Measurements from ENCODE around the gene ZNF341.
"Not testable (repeated sequence)": the region's sequence is repeated elsewhere in the genome, so short reads cannot be mapped to it uniquely, and the experiment has no call there.

The ZNF341 gene

DNA sequence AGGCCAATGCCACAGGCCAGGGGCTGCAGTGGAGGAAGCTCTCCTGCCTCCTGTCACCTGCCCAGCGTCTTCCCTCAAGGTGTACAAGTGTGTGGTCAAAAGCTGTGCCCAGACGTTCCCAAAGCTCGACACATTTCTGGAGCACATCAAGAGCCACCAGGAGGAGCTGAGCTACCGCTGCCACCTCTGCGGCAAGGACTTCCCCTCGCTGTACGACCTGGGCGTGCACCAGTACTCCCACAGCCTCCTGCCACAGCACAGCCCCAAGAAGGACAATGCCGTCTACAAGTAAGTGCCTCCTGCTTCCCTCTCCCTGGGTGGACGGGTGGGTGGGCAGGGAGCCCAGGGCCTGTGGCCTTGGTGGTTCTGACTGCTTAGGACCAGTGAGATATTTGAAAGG, 38.2 kb downstream of the ZNF341 start:
- DNase-seq (ENCODE audit: low spot score): no peak

DNA sequence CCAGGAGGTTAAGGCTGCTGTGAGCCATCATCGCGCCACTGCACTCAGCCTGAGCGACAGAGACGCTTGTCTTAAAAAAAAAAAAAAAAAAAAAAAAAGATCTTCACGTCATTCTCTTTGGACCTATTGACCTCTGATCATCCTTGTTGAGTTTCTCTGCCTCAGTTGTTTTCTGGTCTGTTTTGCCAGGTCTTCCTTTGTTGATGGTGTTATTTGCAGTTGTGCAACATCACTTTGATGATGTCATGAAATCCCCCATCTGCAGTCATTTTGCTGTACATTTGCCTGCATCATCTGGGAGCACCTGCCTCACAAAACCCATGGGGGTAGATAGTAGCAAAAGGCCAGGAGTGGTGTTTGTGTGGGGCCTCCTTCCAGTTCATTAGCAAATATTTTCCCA, 40.1 kb downstream of the ZNF341 start:
- no peak for DNase-seq (ENCODE audit: low spot score)

DNA sequence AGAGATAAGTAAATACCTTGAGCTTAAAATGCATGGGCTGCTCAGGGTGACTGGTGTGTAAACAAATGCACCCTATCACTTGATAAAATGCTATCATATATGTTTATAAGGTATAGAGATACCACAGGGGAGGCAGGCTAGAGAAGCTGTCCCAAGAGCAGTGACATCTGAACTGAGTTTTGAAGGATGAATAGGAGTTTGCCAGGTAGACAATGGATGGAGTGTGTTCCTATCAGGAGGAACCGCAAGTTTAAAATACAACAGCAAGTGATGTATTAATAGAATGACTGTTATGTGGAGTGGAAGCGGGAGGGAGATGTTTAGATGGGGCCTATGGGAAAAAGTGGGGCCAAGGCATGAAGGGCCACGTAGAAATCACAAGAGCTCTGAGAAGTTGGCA, 40.6 kb downstream of the ZNF341 start:
- DNase-seq (ENCODE audit: low spot score): no peak

DNA sequence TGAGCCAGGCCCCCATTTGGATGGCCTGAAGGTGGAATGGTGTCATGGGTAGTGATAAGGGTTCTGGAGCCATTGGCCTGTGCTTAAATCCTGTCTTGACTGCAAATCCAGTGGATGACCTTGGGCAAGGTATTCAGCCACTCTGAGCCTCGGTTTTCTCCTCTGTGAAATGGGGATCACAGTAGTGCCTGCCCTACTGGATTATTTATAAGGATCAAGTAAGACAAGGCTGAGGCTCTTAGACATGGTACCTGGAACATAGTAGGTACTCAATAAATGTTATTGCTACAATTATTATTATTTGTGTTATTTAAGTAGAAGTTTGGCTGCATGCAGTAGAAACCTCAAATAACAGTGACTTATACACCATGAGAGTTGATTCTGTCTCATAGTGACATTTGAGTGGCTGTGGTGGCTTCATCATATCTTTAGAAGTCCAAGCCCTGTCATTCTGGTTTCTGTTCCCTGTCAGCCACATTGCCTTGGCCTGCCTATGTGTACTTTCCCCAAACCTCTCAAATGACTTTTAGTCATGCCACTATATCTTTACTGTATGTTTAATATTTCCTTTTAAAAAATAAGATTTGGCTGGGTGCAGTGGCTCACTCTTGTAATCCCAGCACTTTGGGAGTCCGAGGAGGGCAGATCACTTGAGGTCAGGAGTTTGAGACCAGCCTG, 41.8 kb downstream of the ZNF341 start:
- no peak for DNase-seq (ENCODE audit: low spot score)

DNA sequence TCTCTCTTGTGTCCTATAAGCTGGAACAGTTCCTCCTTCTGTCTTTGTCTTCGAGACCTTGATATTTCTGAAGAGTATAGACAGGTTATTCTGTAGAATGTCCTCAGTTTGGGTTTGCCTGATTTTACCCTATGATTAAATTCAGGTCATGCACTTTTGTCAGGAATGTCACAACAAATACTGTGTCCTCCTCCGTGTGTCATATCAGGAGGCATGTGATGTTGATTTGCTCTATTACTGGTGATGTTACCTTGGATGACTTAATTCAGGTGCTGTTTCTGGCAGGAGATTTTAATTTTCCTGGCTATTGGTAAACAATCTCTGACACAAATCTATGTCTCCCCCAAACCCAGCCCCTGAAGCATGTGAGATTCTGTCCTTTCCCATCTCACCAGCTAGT, 46.0 kb downstream of the ZNF341 start:
- no peak for DNase-seq (ENCODE audit: low spot score)

- DNase-seq (ENCODE audit: low spot score): no peak
These were observed 49.3 kb downstream of the ZNF341 start for GRCh38 chr20:33781133-33781532.

DNA sequence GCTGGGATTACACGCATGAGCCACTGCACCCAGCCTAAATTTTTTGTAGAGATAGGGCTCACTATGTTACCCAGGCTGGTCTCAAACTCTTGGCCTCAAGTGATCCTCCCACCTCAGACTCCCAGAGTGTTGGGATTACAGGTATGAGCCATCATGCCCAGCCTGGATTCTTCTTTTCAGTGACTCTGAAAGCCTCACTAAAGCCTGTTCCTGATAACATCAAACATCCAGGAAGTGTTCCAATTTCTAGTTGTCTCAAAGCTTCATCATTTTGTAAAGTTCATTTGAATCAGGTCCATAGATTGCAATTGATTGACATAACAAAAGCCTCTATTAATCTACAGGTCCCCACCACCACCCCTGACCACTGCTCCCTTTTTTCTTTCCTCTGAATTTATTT, 50.1 kb downstream of the ZNF341 start:
- DNase-seq (ENCODE audit: low spot score): no peak

DNA sequence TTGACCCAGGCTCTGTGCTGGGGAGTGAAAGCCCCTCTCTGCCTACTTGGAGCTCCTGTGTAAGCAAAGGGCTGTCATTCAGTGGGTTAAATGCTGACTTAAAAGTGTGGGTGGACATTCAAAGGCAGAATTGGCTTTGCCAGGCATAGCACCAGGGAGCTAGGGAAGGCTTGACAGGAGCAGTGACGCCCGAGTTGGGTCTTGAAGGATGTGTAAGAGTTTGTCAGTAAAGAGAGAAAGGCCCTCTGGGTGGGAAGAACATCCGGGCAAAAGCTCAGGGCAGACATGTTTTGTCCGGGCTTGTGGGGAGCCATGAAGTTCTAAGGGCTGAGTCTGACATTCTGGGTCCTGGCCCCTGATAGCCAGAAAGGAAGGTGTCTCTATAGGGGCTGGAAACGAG, 51.5 kb downstream of the ZNF341 start:
- no peak for DNase-seq (ENCODE audit: low spot score)

- no peak for DNase-seq (ENCODE audit: low spot score)
These were observed 52.0 kb downstream of the ZNF341 start for GRCh38 chr20:33783818-33784217.

GRCh38 chr20:33784225-33784624, 52.4 kb downstream of the ZNF341 start:
- DNase-seq (ENCODE audit: low spot score): no peak

GRCh38 chr20:33785503-33785902, 53.7 kb downstream of the ZNF341 start:
- DNase-seq (ENCODE audit: low spot score): no peak

DNA sequence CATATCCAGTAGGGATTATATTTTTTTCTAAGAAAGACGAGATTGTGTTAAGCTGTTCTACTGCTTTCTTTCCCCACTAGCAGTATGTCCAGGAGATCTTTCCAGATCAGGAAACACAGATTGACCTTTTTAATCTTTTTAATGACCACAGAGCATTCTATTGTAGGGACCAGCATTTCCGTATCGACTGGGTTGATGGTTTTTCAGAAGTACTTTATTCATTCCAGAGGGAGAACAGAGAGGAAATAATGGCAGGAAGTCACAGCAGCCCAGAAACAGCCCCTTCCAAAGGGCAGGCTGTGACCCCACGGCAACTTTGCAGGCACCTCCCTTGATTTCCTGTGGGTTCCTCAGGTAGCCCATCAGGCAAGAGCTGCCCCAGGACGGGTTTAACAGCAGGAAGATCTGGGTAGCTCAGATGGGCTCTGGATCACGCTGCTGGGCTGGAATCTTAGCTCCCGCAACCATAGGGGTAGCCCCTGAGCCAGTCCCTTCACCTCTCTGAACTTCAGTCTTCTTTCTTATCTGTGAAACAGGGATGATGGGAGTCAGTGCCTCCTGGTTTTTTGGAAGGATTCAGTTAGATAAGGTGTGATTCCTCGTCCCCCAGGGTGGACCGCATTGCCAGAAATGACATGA, 55.6 kb downstream of the ZNF341 start:
- DNase-seq (ENCODE audit: low spot score): no peak

DNA sequence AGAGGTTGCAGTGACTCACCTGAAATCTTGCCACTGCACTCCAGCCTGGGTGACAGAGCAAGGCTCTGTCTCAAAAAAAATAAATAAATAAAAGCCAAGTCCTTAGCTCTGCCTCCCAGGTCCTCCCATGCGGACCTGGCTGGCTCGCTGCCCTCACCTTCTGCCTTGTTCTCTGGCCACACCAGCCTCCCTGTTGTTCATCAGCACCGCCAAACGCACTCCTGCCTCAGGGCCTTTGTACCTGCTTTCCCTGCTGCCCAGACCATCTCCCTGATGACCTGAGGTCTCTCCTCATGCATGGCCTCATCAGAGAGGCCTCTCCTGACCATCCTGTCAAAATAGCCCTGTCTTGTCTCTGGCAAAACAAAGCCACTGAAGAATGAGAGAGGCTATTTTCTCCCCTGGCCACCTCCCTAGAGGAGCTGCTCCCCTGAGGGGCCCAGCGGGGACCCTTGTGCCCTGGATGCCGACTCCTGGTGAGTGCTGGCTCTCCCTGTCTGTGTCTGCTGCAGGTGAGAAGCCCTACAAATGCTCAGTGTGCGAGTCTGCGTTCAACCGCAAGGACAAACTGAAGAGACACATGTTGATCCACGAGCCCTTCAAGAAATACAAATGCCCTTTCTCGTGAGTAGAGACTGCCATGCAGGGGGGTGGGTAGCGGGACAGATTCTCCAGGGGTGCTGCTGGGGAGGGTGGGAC, 56.7 kb downstream of the ZNF341 start:
- DNase-seq (ENCODE audit: low spot score): no peak

DNA sequence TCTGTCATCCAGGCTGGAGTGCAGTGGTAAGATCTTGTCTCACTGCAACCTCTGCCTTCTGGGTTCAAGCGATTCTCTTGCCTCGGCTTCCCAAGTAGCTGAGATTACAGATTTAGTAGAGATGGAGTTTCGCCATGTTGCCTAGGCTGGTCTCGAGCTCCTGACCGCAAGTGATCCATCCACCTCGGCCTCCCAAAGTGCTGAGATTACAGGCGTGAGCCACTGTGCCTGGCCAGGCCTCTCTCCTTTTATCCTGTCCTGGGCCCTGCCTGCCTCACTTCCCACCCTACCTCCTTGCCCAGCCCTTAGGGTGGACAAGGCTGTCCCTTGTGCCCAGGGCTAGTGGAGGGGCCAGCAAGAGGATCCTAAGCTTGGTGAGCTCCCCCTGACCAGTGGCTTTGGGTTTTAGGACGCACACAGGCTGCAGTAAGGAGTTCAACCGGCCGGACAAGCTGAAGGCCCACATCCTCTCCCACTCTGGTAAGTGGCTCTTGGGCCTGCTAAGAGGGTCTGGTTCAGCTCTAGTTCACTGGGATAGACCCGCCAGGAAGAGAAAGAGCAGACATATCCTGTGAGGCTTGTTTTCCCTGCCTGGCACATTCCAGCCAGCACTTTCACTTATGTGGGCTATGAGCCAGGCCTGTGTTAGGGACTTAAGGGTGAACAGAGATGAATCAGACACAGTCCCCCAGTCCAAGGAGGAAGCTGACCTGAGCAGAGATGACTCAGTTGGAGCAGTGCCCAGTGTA, 57.5 kb downstream of the ZNF341 start:
- no peak for DNase-seq (ENCODE audit: low spot score)

GRCh38 chr20:33789858-33790182, 58.0 kb downstream of the ZNF341 start:
- DNase-seq (ENCODE audit: low spot score): no peak

- DNase-seq (ENCODE audit: low spot score): no peak
These were observed 58.8 kb downstream of the ZNF341 start for GRCh38 chr20:33790566-33790965.

- DNase-seq (ENCODE audit: low spot score): no peak
These were observed 59.2 kb downstream of the ZNF341 start for GRCh38 chr20:33791021-33791420.

- DNase-seq (ENCODE audit: low spot score): no peak
These were observed 59.7 kb downstream of the ZNF341 start for GRCh38 chr20:33791540-33791939.

DNA sequence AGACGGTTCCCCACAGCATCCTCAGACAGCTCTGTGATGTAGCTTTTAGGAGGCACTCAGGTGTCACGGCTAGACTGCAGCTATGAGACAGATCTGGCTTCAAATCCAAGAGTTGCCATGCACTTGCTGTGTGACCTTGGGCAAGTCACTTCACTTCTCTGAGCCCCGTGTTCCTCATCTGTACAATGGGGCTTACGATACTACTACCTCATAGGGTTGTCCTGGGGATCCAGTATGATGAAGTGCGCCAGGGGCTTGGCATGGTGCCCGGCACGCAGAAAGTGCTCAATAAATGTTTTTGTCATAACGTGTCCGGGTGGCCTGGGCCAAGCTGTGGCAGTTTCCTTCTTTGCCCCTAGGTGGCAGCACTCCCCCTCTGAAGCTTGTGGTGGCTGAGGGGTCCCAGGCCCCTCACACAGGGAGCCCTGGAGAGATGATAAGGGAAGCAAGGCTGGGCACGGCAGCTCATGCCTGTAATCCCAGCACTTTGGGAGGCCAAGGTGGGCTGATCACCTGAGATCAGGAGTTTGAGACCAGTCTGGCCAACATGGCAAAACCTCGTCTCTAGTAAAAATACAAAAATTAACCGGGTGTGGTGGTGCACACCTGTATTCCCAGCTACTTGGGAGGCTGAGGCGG, 60.3 kb downstream of the ZNF341 start:
- DNase-seq (ENCODE audit: low spot score): no peak

DNA sequence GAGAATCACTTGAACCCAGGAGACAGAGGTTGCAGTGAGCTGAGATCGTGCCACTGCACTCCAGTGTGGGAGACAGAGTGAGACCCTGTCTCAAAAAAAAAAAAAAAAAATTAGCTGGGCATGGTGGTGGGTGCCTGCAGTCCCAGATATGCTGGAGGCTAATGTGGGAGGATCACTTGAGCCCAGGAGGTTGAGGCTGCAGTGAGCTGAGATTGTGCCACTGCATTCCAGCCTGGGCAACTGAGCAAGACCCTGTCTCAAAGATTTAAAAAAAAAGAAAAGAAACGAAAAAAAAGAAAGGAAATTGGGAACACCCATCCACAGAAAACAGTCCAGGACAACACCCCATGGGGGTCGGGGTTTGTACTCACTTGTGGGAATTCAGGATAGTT, 60.8 kb downstream of the ZNF341 start:
- not testable (repeated sequence) for DNase-seq (ENCODE audit: low spot score)

- DNase-seq (ENCODE audit: low spot score): no peak
These were observed 61.5 kb downstream of the ZNF341 start for GRCh38 chr20:33793011-33793931.

Measured in globus pallidus (tissue), 1 donor.